Left lobe of liver (tissue), 1 donor: ENCODE results near the gene PPIH. TPM values are rescaled to one million over a fixed set of nuclear protein-coding genes. Genes with fewer than 3 reads are reported as not detected.

ENCODE experiments used
- total RNA-seq: library from RNA; stranded (reverse); gene quantifications from one replicate; pipeline ENCODE4 v1.2.1, GENCODE V29; 2021
- donor health status: DM: no; HTN: yes; CAD: no.

PPIH gene
- total RNA-seq, 1 donor from 2014 or later: 7.7 TPM

Other genes with a start within 250 kb of the PPIH start
- 3.9 TPM for gene ZMYND12, start 202.4 kb upstream of the PPIH start, total RNA-seq
- gene PPCS, start 201.9 kb upstream of the PPIH start, total RNA-seq: 45.7 TPM
- gene CCDC30, start 195.1 kb upstream of the PPIH start, total RNA-seq: 1.7 TPM
- gene YBX1, start 24.0 kb downstream of the PPIH start, total RNA-seq: 183 TPM
- not detected for gene CLDN19, start 81.8 kb downstream of the PPIH start, total RNA-seq
- gene P3H1, start 108.6 kb downstream of the PPIH start, total RNA-seq: 26.5 TPM
- gene C1orf50, start 108.8 kb downstream of the PPIH start, total RNA-seq: 4.0 TPM
- gene TMEM269, start 126.6 kb downstream of the PPIH start, total RNA-seq: 0.08 TPM
- gene ERMAP, start 158.7 kb downstream of the PPIH start, total RNA-seq: 15.1 TPM
- gene SVBP, start 159.0 kb downstream of the PPIH start, total RNA-seq: 6.9 TPM
- gene ZNF691, start 188.2 kb downstream of the PPIH start, total RNA-seq: 6.8 TPM